Activated naive CD4-positive, alpha-beta T cell treated with anti-CD3 and anti-CD28 coated beads, Interleukin-2, amount 50 U/mL, for 24 hours (primary cell): ENCODE results near the gene ADAMTS7.
"Not testable (repeated sequence)": the region's sequence is repeated elsewhere in the genome, so short reads cannot be mapped to it uniquely, and the experiment has no call there.

ENCODE experiments used
- H3K27ac Mint-ChIP-seq: one replicate; pipeline ENCODE4 v1.8.0; 2021; ENCODE audit warnings: mild to moderate bottlenecking, mixed read lengths
- H3K27me3 Mint-ChIP-seq: one replicate; pipeline ENCODE4 v1.8.0; 2021; ENCODE audit warnings: mixed read lengths
- H3K36me3 Mint-ChIP-seq: one replicate; pipeline ENCODE4 v1.8.0; 2021; ENCODE audit warnings: mixed read lengths
- H3K4me1 Mint-ChIP-seq: one replicate; pipeline ENCODE4 v1.8.0; 2021; ENCODE audit warnings: mixed read lengths
- H3K4me3 Mint-ChIP-seq: one replicate; pipeline ENCODE4 v1.8.0; 2021; ENCODE audit warnings: mild to moderate bottlenecking, mixed read lengths
- H3K9me3 Mint-ChIP-seq: one replicate; pipeline ENCODE4 v1.8.0; 2021; ENCODE audit warnings: mixed read lengths

Gene ADAMTS7

DNA sequence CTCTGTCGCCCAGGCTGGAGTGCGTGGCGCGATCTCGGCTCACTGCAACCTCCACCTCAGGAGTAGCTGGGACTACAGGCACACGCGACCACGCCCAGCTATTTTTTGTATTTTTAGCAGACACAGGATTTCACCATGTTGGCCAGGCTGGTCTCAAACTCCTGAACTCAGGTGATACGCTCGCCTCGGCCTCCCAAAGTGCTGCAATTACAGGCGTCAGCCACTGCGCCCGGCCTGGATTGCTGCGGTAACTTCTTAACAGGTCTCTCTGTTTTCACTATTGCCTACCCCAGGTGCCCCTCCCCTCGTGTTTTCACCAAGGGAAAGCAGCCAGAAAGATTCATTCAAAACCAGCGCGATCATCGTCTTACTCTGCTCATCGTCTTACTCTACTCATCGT lies 10.5 kb downstream of the ADAMTS7 start:
- H3K4me3 Mint-ChIP-seq = no peak overlapping the region
- no peaks in the 10 kb centered on the region for H3K27me3 Mint-ChIP-seq
- no peaks in the 10 kb centered on the region for H3K9me3 Mint-ChIP-seq
- H3K4me1 Mint-ChIP-seq = no peaks in the 10 kb centered on the region
- H3K27ac Mint-ChIP-seq = no peak overlapping the region
- no peaks in the 10 kb centered on the region for H3K36me3 Mint-ChIP-seq

DNA sequence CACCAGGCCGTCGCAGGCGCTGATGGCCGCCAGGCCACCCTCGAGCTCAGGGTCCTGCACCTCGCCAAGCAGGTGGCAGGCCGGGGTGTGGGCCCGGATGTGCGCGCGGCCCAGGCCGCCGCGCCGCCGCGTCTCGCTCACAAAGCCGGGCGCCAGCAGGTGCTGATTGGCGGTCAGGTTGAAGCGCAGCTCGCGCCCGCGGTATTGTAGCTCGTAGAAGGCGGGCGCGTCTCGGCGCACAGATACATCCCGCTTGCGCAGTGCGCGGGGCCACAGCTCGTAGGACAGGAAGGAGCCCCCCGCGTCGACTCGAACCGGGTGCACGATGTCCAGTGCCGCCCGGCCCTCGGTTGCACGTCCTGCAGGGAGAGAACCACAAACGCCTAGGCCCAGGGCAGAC lies 11.1 kb downstream of the ADAMTS7 start:
- H3K4me1 Mint-ChIP-seq = no peaks in the 10 kb centered on the region
- no peaks in the 10 kb centered on the region for H3K36me3 Mint-ChIP-seq
- H3K27ac Mint-ChIP-seq = no peak overlapping the region
- H3K9me3 Mint-ChIP-seq = no peaks in the 10 kb centered on the region
- no peaks in the 10 kb centered on the region for H3K27me3 Mint-ChIP-seq
- no peak overlapping the region for H3K4me3 Mint-ChIP-seq

DNA sequence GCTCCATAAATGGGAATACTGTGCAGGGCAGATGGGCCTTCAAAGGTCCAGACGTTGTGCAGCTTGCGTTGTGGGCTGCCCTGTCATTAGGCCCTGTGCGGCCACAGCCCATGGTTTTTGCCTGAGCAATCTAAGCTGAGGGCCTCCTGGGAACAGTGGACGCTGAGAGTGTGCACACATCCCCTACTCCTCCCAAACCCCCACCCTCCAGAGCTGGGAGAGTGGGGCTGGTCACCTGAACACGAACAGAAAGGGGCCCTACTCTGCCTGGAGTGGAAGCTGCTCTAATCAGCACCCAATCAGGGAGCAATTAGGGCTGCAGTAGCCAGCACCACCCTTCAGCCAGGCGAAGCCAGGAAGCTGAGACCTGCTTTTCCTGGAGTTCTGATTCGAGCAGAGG lies 12.2 kb downstream of the ADAMTS7 start:
- not testable (repeated sequence) for H3K36me3 Mint-ChIP-seq, H3K4me1 Mint-ChIP-seq, H3K4me3 Mint-ChIP-seq, H3K27ac Mint-ChIP-seq, H3K9me3 Mint-ChIP-seq, H3K27me3 Mint-ChIP-seq

DNA sequence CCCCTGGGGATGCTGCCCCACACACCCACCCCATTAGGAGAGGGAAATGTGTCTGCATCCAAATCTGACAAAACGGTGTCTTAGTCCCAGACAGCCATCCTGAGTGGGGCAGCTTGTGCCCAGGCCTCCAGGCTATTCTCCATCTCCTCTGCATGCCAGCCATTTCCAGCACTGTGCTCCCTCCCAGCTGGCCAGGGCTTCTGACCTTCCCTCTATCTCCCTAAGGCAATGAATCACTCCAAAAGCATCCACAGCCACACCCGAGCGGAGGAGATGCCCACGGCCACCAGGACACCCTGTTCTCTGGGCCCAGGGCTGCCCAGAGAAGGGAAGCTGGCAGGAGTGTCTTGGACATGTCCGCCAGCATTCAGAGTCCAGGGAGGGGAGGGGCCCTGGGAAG lies 12.9 kb downstream of the ADAMTS7 start:
- H3K4me3 Mint-ChIP-seq = not testable (repeated sequence)

DNA sequence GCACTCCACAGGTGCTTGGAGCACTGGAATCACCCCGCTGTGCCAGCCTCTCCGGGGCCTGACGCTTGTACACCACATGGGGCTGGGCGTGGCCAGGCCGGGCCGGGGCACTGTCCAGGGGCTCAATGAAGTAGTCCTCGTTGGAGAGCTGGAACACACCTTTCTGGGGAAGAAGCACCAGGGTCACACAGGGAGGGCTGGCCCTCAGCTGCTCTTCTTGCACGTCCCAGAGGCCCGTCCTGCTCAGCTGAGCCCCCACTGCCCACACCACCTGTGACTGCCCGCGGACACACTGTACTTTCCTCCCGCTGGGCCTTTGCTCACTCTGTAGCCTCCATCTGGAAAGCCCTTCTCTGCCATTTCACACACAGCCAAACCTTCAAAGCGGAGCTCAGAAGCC lies 13.3 kb downstream of the ADAMTS7 start:
- no peaks in the 10 kb centered on the region for H3K4me1 Mint-ChIP-seq
- no peak overlapping the region for H3K27ac Mint-ChIP-seq
- no peaks in the 10 kb centered on the region for H3K27me3 Mint-ChIP-seq
- no peaks in the 10 kb centered on the region for H3K36me3 Mint-ChIP-seq
- H3K9me3 Mint-ChIP-seq = no peaks in the 10 kb centered on the region
- no peak overlapping the region for H3K4me3 Mint-ChIP-seq

More for the DNA sequence above, 12.9 kb downstream of the ADAMTS7 start:
- H3K36me3 Mint-ChIP-seq, H3K9me3 Mint-ChIP-seq, H3K27ac Mint-ChIP-seq, H3K4me1 Mint-ChIP-seq, H3K27me3 Mint-ChIP-seq: not testable (repeated sequence)

DNA sequence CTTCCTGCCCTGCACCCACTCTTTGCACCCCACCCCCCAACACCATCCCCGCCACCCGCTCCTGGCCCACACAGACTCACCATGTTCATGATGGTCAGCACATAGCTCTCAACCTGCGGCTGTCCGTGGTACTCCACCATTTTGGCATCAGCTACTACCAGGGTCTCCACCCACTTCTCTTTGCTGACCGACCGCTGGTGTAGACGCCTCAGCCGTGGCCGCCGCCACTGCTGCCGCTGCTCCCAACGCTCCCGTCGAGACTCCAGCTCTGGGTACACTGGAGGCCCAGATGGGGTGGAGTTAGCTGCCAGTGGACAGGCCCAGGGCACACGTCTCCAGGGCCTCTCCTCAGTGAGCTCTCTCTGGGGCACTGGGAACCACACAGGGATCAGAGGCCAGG lies 14.8 kb downstream of the ADAMTS7 start:
- no peaks in the 10 kb centered on the region for H3K27me3 Mint-ChIP-seq
- no peak overlapping the region for H3K27ac Mint-ChIP-seq
- H3K9me3 Mint-ChIP-seq = no peaks in the 10 kb centered on the region
- no peaks in the 10 kb centered on the region for H3K4me1 Mint-ChIP-seq
- H3K4me3 Mint-ChIP-seq = no peak overlapping the region
- H3K36me3 Mint-ChIP-seq = no peaks in the 10 kb centered on the region

DNA sequence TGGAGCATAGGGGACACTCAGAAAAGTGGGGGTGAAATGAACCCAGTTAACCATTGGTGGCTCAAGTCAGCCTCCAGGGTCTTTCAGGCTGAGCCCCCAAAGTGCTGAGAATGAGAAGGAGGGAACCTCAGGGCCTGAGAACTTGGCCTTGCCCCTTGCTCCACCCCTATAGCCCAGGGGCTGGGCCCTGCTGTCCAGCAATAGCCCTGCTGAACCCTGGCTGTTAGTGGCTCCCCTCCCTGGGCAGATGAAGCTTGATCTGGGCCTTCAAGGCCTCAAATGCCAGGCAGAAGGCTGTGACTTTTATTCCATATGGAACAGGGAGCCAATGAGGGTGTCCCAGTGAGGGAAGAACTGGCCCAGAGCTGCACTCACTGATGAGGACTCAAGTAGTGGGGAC lies 16.2 kb downstream of the ADAMTS7 start:
- Mint-ChIP-seq H3K4me3 (no peak overlapping the region), H3K9me3 (no peaks in the 10 kb centered on the region), H3K36me3 (no peaks in the 10 kb centered on the region)

DNA sequence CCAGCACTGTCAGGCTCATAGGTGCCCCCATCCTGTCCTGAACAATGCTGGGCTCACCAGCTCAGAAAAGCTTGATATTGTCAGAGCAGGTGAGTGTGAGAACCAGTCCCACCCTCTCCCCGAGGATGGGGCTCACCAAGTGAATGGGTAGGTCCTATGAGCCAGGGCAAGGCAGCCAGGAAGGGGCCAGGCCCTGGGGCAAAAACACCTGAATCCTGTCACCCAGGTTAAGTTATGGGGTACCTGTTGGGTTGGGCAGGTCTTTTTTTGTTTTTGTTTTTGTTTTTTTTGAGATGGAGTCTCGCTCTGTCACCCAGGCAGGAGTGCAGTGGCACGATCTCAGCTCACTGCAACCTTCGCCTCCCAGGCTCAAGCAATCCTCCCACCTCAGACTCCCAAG lies 16.8 kb downstream of the ADAMTS7 start:
- H3K27ac Mint-ChIP-seq, H3K36me3 Mint-ChIP-seq, H3K9me3 Mint-ChIP-seq, H3K27me3 Mint-ChIP-seq, H3K4me1 Mint-ChIP-seq, H3K4me3 Mint-ChIP-seq: not testable (repeated sequence)

More for the DNA sequence above, 16.2 kb downstream of the ADAMTS7 start:
- Mint-ChIP-seq H3K27me3 (no peaks in the 10 kb centered on the region), H3K27ac (no peak overlapping the region), H3K4me1 (peaks cover 2% of the 10 kb centered on the region)

DNA sequence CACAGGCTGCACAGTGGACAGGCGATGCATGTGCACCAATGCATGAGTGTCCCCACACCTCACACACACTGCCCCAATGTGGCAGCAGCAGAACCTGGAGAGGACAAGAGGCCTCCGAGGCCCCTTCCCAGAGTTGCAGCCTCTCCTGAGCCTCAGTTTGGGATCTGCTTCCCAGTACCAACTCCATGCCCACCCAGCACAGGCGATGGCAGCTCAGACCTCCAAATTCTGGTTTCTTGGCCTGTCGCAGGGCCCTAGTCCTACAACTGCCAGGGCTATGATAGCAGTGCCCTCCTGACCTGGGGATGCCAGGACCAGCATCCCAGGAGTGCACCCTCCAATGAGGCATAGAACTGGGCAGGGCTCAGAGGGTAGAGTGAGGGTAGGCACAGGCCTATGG lies 19.9 kb downstream of the ADAMTS7 start:
- Mint-ChIP-seq H3K27me3 (no peaks in the 10 kb centered on the region), H3K36me3 (no peaks in the 10 kb centered on the region), H3K4me3 (no peak overlapping the region), H3K4me1 (peaks cover 4% of the 10 kb centered on the region), H3K9me3 (no peaks in the 10 kb centered on the region), H3K27ac (no peak overlapping the region)

DNA sequence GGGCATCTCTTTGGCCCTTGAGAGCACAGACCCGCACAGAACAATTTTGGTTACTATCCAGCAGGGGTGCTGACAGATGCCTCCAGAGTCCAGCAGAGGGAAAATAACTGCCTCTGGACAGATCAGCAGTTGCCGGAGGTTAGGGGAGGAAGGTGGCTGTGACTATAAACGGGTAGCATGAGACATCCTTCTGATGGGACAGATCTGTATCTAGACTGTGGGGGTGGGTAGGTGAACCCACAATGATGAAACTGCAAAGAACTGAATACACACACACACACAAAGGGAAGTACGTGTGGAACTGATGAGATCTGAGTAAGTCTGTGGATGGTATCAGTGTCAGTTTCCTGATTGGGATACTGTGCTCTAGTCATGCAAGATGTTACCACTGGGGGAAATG lies 21.2 kb downstream of the ADAMTS7 start:
- Mint-ChIP-seq H3K27me3 (no peaks in the 10 kb centered on the region), H3K4me3 (no peak overlapping the region), H3K36me3 (no peaks in the 10 kb centered on the region)

DNA sequence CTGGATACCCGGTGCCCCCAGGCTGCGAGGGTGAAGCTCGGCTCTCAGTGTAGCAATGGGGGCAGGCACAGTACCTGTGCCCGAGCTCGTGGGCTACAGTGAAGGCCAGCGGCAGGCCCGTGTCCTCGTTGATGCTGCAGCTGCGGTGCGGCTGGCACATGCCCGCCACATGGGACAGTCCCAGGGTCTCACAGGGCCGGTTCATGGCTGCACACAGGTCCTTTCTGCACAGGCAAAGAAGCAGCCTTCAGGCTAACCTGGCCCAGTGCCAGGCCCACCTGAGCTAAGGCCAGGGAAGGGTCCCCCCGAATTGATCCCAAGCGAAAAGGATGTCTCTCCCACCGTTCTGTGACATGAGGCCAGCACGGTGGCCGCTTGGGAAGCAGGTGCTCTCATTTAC lies 21.6 kb downstream of the ADAMTS7 start:
- peaks cover 4% of the 10 kb centered on the region for H3K4me1 Mint-ChIP-seq
- H3K27ac Mint-ChIP-seq = no peak overlapping the region
- H3K27me3 Mint-ChIP-seq = no peaks in the 10 kb centered on the region
- no peak overlapping the region for H3K4me3 Mint-ChIP-seq
- H3K36me3 Mint-ChIP-seq = no peaks in the 10 kb centered on the region
- H3K9me3 Mint-ChIP-seq = no peaks in the 10 kb centered on the region

More for the DNA sequence above, 21.2 kb downstream of the ADAMTS7 start:
- no peak overlapping the region for H3K27ac Mint-ChIP-seq
- no peaks in the 10 kb centered on the region for H3K9me3 Mint-ChIP-seq
- H3K4me1 Mint-ChIP-seq = peaks cover 4% of the 10 kb centered on the region

DNA sequence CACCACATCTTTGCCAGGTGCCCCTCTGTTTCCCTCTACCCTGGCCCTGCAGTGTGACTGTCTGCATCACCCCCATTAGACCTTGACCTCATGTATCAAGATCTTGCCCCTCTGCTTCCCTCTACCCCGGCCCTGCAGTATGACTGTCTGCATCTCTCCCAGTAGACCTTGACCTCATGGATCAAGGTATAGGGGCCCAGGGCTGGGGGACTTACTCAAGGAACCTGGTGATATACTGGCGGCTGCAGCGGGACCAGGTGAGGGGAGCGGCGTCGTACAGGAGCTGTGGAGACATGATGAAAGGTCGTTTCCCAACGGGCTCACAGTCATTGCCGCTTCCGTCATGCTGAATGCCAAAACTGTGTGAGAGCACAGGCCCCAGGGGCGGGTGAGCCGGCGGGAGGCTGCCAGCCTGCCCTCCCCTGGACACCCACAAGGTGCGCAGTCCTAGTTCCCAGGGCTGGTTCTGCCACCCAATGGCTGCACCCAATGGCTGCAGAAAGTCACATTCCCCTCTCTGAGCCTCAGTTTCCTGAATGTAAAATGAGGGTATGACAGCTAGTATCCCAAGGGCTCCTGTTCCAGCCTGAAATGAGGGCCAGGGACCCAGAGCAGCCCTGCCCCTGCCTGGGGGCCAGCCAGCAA lies 23.1 kb downstream of the ADAMTS7 start:
- Mint-ChIP-seq H3K27ac (peak overlapping the region; percentile 66), H3K36me3 (no peaks in the 10 kb centered on the region), H3K27me3 (no peaks in the 10 kb centered on the region), H3K9me3 (no peaks in the 10 kb centered on the region), H3K4me1 (peaks cover 4% of the 10 kb centered on the region), H3K4me3 (no peak overlapping the region)

DNA sequence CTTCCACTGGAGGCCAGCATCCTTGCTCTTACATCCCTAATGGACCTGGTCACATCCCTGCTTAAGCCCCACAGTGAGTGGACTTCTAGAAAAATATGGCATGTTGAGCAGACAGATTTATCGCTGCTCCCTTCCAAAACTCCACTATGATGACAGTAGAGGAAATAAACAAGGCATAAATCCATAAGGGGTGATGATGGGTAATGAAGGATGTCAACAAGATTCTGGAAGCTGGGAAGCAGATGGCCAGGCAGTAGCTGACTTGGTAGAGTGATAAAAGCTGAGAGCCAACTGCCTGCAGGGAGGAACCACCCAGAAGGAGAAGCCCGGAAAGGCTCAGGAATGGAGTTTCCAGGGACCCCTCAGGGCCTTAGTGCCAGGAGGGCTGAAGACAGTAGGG lies 28.9 kb downstream of the ADAMTS7 start:
- not testable (repeated sequence) for H3K27me3 Mint-ChIP-seq, H3K4me3 Mint-ChIP-seq, H3K27ac Mint-ChIP-seq, H3K4me1 Mint-ChIP-seq, H3K9me3 Mint-ChIP-seq, H3K36me3 Mint-ChIP-seq

DNA sequence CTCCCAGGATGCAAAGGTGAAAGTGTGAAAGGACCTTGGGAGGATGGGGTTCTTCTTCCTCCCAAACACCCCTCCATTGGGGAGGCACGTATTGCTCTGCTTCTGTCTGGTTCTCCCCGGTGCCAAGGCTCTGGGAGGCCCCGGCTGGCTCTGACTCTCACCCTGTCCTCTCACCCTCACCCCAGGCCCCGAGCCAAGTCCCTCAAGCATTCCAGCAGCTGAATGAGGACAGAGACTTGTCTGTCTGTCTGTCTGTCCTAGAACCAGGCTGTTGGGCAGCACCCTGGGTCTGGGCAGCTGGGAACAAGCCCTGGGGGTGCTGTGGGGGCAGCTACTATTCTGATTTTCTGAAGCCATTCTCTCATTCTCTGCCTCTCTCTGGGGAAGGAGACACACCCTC lies 29.9 kb downstream of the ADAMTS7 start:
- H3K9me3 Mint-ChIP-seq, H3K4me3 Mint-ChIP-seq, H3K27me3 Mint-ChIP-seq, H3K4me1 Mint-ChIP-seq, H3K36me3 Mint-ChIP-seq: not testable (repeated sequence)
- peak overlapping the region; percentile 24 for H3K27ac Mint-ChIP-seq

DNA sequence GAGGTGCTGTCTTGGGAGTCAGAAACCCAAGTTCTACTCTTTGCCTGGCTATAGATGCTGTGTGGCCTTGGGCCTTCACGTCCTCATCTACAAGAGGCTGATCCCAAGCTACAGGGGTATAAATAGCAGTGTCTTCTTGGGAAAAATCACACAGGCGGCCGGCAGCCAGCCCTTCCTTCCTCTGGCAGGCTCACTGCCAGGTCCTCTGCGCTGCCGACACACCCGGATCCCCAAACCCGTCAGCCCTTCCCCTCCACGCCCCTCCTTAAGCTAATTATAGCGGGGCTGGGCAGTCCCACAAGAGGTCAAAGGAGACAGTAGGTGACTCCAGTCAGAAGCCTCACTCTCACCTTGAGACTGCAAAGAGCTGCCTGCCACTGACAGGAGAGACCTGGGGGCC lies 31.3 kb downstream of the ADAMTS7 start:
- H3K36me3 Mint-ChIP-seq, H3K9me3 Mint-ChIP-seq, H3K27ac Mint-ChIP-seq, H3K27me3 Mint-ChIP-seq, H3K4me1 Mint-ChIP-seq, H3K4me3 Mint-ChIP-seq: not testable (repeated sequence)

DNA sequence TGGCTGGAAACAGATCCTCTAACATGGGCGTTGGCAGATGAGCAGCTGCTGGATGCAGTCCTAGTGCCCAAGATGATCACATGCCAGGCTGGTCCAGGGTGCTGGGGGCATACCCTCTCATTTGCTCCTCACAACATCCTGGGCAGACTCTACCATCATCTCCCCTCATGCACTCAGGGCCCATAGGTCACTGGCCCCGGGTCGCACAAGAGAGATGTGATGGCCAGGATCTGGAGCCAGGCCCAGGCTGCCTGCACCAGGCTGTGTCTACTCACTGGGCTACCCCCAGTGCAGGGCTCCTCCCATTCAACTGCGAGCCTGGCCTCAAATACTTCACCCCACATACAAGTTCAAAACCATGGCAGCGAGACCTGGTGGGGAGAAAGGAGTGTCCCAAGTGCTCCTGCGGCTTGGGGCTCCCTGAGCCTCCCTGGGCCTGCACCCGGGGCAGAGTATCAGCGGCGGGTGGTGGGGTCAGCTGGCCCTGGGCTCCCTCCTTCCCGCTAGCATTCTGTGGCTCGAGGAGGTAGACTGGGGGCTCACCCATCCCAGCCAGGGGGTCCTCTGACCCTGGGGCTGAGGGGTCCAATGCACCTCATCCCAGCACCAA lies 32.0 kb downstream of the ADAMTS7 start:
- H3K4me1 Mint-ChIP-seq, H3K9me3 Mint-ChIP-seq, H3K27me3 Mint-ChIP-seq: not testable (repeated sequence)

DNA sequence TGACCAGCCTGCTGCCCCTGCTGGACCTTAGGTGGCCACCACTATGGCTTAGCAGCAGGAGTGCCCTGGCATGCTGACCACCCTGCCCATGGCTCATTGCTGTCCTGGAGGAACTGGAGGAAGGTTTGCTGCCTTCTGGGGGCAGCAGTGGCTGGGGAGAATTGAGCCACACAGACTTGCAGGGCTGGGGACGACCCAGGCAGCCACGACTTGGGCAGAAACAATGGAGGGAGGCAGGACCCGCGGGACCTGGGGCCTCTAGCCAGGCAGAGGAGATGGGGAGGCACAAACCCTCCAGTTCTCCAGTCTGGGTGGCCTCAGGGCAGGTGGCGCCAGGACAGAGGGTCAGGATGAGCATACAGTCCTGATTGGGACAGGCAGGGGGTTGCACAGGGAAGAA lies 32.8 kb downstream of the ADAMTS7 start:
- no peaks in the 10 kb centered on the region for H3K9me3 Mint-ChIP-seq
- no peaks in the 10 kb centered on the region for H3K4me1 Mint-ChIP-seq
- no peak overlapping the region for H3K27ac Mint-ChIP-seq
- H3K36me3 Mint-ChIP-seq = no peaks in the 10 kb centered on the region
- H3K27me3 Mint-ChIP-seq = no peaks in the 10 kb centered on the region
- no peak overlapping the region for H3K4me3 Mint-ChIP-seq

More for the DNA sequence above, 32.0 kb downstream of the ADAMTS7 start:
- H3K4me3 Mint-ChIP-seq, H3K36me3 Mint-ChIP-seq, H3K27ac Mint-ChIP-seq: not testable (repeated sequence)
